ENCODE measurements around the gene WFS1. TPM values are rescaled to one million over a fixed set of nuclear protein-coding genes. Genes with fewer than 3 reads are reported as not detected.

Gene WFS1
- total RNA-seq, 4 donors from 2014 or later: 35.9 to 91.3 (median 38.2) TPM

DNA sequence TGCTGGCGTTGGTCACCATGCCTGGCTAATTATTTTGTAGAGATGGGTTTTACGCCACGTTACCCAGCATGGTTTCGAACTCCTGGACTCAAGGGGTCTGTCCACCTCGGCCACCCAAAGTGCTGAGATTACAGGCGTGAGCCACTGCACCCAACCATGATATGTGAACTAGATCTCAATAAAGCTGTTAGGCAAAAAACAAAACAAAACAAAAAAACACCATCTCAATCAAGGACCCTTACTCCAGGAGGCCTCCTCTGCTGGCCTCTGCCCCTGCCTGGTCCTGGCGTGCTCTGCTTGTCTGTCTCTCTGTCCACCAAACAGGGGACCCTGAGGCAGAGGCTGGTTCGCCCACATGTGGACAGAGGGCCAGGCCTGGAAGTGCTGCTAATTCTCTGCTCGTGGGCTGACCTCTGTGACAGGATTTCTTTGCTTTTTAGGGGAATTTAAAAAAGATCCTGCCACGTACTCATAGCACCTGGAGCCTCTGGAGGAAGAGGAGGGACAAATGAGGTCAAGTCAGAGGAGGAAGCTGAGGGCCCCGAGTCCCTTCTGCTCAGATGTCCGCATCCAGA, 32.7 kb upstream of the WFS1 start:
- TF ChIP-seq, protein P1, sequence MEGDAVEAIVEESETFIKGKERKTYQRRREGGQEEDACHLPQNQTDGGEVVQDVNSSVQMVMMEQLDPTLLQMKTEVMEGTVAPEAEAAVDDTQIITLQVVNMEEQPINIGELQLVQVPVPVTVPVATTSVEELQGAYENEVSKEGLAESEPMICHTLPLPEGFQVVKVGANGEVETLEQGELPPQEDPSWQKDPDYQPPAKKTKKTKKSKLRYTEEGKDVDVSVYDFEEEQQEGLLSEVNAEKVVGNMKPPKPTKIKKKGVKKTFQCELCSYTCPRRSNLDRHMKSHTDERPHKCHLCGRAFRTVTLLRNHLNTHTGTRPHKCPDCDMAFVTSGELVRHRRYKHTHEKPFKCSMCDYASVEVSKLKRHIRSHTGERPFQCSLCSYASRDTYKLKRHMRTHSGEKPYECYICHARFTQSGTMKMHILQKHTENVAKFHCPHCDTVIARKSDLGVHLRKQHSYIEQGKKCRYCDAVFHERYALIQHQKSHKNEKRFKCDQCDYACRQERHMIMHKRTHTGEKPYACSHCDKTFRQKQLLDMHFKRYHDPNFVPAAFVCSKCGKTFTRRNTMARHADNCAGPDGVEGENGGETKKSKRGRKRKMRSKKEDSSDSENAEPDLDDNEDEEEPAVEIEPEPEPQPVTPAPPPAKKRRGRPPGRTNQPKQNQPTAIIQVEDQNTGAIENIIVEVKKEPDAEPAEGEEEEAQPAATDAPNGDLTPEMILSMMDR (IDR thresholded peaks at IDR 0.05): no peak
- ATAC-seq (ENCODE audit: low FRiP score) (no peak), DNase-seq (ENCODE audit: low spot score) (no peak)

DNA sequence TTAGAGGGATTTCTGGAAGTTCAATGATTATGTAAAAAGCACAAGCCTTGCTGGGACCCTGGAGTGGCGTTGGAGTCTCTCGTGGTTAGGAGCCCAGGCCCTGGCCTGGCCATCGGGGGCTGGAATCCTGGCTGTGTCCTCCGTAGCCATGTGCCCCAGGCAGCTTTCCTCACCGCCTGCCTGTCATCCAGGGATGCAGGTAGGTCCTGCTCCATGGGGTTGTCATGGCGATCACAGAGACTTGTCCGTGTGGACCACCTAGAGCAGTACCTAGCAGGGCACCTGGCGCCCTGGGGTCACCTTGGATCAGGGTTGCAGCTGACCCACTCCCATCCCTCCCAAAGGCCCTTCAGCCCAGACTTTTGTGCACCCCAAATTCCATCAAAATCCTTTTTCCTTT, 30.2 kb upstream of the WFS1 start:
- DNase-seq (ENCODE audit: low spot score) (no peak), ATAC-seq (ENCODE audit: low FRiP score) (no peak)
- TF ChIP-seq, protein P1 (IDR thresholded peaks at IDR 0.05): no peak

DNA sequence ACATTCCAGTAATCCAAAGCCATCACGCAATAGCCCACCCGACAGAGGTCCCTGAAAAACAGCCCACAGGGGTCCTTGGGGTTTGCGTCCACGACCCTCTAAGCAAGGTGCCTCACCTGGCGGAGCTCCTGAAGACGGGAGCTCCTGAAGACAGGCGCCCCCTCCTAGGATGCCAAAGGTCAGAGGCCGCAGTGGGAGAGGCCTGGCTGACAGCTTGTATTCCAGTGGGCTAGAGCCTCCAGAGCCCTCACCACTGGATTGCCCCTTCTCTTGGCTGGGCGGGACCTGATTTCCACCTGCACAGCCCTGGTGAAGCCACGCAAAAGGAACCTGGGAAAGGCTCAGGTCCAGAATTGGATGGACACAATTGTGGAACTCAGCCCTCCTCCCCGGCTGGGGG, 29.7 kb upstream of the WFS1 start:
- TF ChIP-seq, protein P1 (IDR thresholded peaks at IDR 0.05): no peak
- no peak for DNase-seq (ENCODE audit: low spot score)
- ATAC-seq (ENCODE audit: low FRiP score): no peak

DNA sequence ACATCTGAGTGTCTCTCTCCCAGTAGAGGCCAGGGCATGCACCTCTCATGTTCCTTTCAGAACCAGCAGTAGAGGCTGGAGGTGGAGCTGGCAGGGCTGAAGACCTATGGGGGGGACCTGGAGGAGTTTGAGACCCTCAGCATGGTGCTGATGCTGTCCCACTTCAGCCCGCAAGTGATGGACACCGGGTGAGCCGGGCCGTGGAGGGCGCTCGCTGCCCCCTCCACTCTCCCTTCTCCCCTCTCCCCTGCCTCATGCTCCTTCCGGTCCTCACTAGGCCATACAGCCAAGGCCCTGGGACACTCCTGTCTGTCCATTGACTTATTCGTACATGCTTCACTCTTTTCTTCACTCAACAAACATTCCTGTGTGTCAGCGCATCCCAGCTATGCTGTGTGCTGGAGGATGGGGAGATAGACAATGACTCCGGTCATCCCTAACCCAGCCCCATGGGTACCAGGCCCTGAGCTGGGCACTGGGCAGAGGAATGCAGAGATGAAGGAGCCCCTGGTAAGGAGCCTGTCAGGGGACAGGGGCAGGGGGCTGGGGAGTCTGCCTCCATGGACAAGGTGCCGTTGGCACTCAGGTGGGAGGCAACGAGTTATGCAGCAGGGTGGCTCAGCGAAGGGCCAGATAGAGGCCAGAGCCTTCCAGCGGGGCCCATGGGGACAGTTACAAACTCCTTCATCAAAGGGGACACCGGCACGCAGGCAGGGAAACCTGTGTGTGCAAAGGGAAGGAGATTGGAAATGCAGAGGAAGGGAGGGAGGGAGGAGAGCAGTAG, 28.4 kb upstream of the WFS1 start:
- TF ChIP-seq, protein P1 (IDR thresholded peaks at IDR 0.05): no peak
- DNase-seq (ENCODE audit: low spot score) (no peak), ATAC-seq (ENCODE audit: low FRiP score) (no peak)

DNA sequence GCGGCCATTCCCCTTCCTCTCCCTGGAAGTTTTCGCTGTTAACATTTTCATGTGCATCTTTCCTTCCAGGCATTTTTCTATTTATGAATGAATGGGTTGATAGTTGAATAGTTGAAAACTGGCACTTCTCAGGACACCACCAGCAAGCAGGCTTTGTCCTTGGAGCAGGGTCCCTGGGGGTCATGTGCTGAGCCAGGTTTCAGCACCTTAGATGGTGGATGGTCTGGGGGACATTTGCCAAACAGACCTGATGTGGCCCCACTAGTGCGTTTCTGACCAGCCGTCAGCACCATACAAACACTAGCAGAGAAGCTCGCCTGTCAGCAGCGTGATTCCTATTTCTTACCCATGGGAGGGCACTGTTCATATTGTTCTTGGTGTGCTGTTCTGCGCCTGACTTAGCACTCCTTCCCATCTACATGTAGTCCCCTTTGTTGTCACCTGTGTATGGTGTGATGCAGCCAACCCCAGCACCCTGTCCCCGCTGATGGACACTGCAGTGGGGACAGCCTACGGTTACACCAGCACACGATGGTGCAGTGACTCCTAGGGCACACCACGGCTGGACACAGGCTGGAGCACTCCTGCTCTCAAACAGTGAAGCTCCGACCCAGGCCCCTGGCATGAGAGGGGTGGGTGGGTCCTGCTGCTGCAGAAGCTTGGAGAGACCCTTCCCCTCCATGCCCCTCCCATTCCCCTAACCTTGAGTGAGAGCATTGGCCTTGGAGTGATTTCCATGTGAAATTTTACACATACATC, 27.2 kb upstream of the WFS1 start:
- no peak for DNase-seq (ENCODE audit: low spot score)
- TF ChIP-seq, protein P1 (IDR thresholded peaks at IDR 0.05): no peak
- ATAC-seq (ENCODE audit: low FRiP score): no peak

DNA sequence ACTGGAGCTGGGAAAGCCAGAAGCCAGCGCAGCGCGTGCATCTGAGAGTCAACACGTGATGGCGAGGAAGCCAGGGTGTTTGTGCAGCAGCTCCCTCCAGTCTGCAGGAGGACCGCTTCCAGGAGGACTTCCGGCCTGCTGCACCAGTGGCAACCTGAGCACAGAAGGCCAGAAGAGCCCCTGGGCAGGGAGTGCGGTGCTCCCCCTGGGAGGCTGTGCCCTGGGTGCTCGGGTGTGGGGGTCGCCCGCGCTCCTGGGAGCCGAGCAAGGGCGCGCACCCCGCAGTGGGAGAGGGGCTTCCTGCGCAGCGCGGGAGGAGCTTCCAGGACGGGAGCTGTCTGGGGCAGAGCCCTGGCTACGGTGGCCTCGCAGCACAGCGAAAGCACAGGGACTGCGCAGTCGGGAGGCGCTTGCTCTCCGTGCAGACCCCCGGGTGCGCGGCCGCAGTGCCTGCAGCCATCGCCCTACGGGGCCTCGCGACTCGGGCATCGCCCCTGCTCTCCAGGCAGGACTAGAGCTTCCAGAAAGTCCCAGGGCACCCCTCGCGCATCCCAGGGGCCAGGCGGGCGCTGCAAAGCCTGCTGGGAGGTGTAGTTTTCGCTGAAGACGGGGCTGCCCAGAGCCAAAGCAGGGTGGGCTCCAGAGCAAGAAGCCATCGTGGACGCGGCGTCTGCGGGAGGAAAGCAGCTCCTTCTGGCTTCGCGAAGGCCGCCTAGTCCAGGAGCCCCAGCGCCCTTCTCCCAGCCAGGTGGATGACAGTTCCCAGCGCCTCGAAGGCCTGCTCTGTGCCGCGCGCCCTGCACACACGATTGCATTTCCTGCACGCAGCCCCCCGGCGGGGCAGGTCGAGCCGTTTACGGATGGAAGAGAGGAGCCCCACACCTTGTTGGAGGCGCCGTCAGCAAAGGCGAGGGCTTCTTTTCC, 24.1 kb upstream of the WFS1 start:
- TF ChIP-seq, protein P1 (IDR thresholded peaks at IDR 0.05): no peak
- ATAC-seq (ENCODE audit: low FRiP score) (no peak), DNase-seq (ENCODE audit: low spot score) (no peak)

Data from omental fat pad (tissue), 4 donors.